Measurements from ENCODE around the gene IPPK. TPM values are rescaled to one million over a fixed set of nuclear protein-coding genes. Genes with fewer than 3 reads are reported as not detected.

The IPPK gene, protein sequence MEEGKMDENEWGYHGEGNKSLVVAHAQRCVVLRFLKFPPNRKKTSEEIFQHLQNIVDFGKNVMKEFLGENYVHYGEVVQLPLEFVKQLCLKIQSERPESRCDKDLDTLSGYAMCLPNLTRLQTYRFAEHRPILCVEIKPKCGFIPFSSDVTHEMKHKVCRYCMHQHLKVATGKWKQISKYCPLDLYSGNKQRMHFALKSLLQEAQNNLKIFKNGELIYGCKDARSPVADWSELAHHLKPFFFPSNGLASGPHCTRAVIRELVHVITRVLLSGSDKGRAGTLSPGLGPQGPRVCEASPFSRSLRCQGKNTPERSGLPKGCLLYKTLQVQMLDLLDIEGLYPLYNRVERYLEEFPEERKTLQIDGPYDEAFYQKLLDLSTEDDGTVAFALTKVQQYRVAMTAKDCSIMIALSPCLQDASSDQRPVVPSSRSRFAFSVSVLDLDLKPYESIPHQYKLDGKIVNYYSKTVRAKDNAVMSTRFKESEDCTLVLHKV
- 1 to 10 TPM; 7.5 to 9.6 (median 8.3) TPM for total RNA-seq
- total RNA-seq (2013), result 7.1 TPM
- total RNA-seq, result 13.4 to 43.2 (median 18.7) reads per million in 29 experiments

DNA sequence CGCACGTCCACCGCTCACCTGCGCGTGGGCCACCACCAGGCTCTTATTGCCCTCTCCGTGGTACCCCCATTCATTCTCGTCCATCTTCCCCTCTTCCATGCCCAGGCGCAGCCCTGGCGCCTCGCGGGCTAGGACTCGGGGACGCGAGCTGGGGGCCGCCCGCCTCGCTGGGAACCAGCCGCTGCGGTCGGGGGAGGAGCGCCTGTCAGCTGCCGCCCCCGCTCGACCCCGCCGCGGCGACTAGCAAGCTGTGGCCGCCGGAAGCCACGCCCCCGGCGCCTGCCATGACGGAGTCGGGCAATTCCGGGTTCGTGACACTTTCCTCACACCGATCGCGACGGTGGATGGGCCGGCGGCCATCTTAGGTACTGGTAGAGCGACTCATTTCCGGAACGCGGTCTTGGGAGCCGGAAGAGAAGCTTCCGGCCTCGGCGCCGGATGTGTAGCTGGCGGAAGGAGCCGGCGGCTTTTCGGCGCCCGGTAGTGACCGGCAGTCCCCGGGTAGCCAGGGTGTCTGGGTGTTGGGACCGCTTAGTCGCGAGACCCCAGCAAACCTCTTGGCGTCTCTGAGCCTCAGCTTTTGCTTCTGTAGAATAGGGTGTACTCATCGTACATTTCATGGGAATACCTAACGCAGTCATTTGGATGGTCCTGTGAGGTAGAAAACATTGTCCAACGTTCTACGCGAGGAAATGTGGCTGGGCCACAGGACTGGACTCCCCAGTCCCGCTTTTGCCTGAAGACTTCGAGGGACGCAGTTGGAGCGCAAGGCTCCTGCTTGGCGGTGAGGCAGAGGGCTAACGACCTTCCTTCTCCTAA is at the start of gene IPPK:
Gene IPPK (minus strand): TSS at position 242 of the 819 bp plus-strand sequence. CDS start 143 bp downstream, at position 99.
- Histone ChIP-seq H3K4me1 (ENCODE audit: control insufficient read depth in 1 of 2, extremely low read depth in 1 of 2, insufficient read depth in 2 of 2, low read length in 2 of 2) (peaks cover 10 to 43% of the 10 kb centered on the region in 2 experiments), H3K9me3 (no peaks in the 10 kb centered on the region), H3K27ac (ENCODE audit: low read length) (peak within 1 kb of the TSS; percentile 86), H3K27me3 (replicated peaks in 1 of 2; ENCODE audit: control insufficient read depth in 2 of 2, extremely low read depth in 1 of 2, insufficient read depth in 2 of 2, low read length in 1 of 2) (no peaks in the 10 kb centered on the region), H3K36me3 (ENCODE audit: control insufficient read depth in 2 of 2, extremely low read depth in 1 of 2, insufficient read depth in 1 of 2, low read length in 1 of 2) (peaks cover 0 to 7% of the 10 kb centered on the region in 2 donors), H3K4me3 (ENCODE audit: control insufficient read depth in 1 of 2, extremely low read depth in 1 of 2, low read length in 1 of 2) (peak within 1 kb of the TSS; percentile 92 to 99)
- Mint-ChIP-seq H3K27ac (peak within 1 kb of the TSS; percentile 90 to 97), H3K36me3 (peaks cover 8% of the 10 kb centered on the region), H3K4me3 (peak within 1 kb of the TSS; percentile 92 to 96 (median 95)), H3K9me3 (no peaks in the 10 kb centered on the region), H3K4me1 (peaks cover 43 to 44% (median 43%) of the 10 kb centered on the region in 3 donors), H3K27me3 (no peaks in the 10 kb centered on the region)
- peak; percentile 95 to 97 (median 96) for ATAC-seq (replicated peaks in 1 of 4)
- WGBS (ENCODE audit: insufficient coverage), result under 1% methylated on average over 69 of the region's 75 CpGs
- ChIA-PET CTCF (interaction anchor here (0.7 to 1.8 kb wide), 5 partner anchors 95 to 556 kb away, joined by 3 to 6 read pairs (median 4); partner anchors contain the start of genes BICD2 (in 1 of the 2) and NOL8 (in 1 of the 2)), POLR2A (interaction anchor here in 1 of 2 donors (1.2 kb wide), 1 partner anchor 95 kb away, joined by 3 read pairs; no protein-coding TSS in a partner anchor)
- peak; percentile 85 to 98 (median 96) for DNase-seq

DNA sequence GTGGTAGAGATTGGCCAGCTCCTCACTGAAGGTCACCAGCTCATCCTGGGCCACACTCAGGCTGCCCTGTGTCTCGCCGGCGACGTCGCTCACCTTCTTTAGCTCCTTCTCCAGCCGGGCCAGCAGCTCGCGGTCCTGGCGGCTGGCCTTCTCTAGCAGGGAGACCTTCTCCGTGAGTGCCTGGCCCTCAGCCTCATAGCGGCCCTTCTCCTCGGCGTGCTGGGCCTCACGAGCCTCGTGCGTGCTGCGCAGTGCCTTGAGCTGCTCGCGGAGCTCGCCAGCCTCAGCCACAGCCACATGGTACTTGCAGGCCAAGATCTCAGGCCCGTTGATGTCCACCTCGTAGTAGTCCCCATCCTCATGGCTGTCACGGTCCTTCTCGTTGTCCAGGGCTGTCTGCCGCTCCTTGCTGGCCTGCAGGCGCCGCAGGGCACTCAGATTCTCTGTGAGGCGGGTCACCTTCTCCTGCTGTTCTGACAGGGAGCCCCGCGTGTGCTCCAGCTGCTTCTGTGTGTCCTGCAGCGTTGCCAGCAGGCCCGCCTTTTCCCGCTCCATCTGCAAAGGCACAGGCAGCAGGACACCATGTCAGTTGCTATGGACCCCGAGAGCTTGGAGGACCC is 49.2 kb upstream of the IPPK start:
- H3K27ac Mint-ChIP-seq, result no peak overlapping the region
- no peaks in the 10 kb centered on the region for H3K9me3 Mint-ChIP-seq
- no peak overlapping the region for H3K4me3 Mint-ChIP-seq
- Histone ChIP-seq H3K36me3 (ENCODE audit: control insufficient read depth in 2 of 2, extremely low read depth in 1 of 2, insufficient read depth in 1 of 2, low read length in 1 of 2) (peaks cover 8 to 87% of the 10 kb centered on the region in 2 donors), H3K4me1 (ENCODE audit: control insufficient read depth in 1 of 2, extremely low read depth in 1 of 2, insufficient read depth in 2 of 2, low read length in 2 of 2) (peaks cover 0 to 5% of the 10 kb centered on the region in 2 experiments), H3K27me3 (replicated peaks in 1 of 2; ENCODE audit: control insufficient read depth in 2 of 2, extremely low read depth in 1 of 2, insufficient read depth in 2 of 2, low read length in 1 of 2) (no peaks in the 10 kb centered on the region), H3K9me3 (no peaks in the 10 kb centered on the region), H3K27ac (ENCODE audit: low read length) (no peak overlapping the region), H3K4me3 (ENCODE audit: control insufficient read depth in 1 of 2, extremely low read depth in 1 of 2, low read length in 1 of 2) (no peak overlapping the region)
- peaks cover 3 to 11% (median 6%) of the 10 kb centered on the region in 3 donors for H3K4me1 Mint-ChIP-seq
- CTCF ChIA-PET, result interaction anchor here in 1 of 2 donors (0.6 to 1.4 kb wide), 2 partner anchors 25 to 280 kb away, joined by 3 to 4 read pairs; no protein-coding TSS in a partner anchor
- no peak for ATAC-seq (replicated peaks in 1 of 4)
- DNase-seq, result no peak
- peaks cover 45% of the 10 kb centered on the region for H3K36me3 Mint-ChIP-seq
- WGBS (ENCODE audit: insufficient coverage), result 96% methylated on average over 33 of the region's 34 CpGs
- H3K27me3 Mint-ChIP-seq, result no peaks in the 10 kb centered on the region
- POLR2A ChIA-PET, result no interaction called here

GRCh38 chr9:92718086-92719001 is 48.4 kb upstream of the IPPK start:
- H3K27ac Mint-ChIP-seq, result no peak overlapping the region
- Histone ChIP-seq H3K27ac (ENCODE audit: low read length) (no peak overlapping the region), H3K9me3 (no peaks in the 10 kb centered on the region), H3K4me1 (ENCODE audit: control insufficient read depth in 1 of 2, extremely low read depth in 1 of 2, insufficient read depth in 2 of 2, low read length in 2 of 2) (peaks cover 0 to 8% of the 10 kb centered on the region in 2 experiments), H3K27me3 (replicated peaks in 1 of 2; ENCODE audit: control insufficient read depth in 2 of 2, extremely low read depth in 1 of 2, insufficient read depth in 2 of 2, low read length in 1 of 2) (no peaks in the 10 kb centered on the region), H3K4me3 (ENCODE audit: control insufficient read depth in 1 of 2, extremely low read depth in 1 of 2, low read length in 1 of 2) (no peak overlapping the region), H3K36me3 (ENCODE audit: control insufficient read depth in 2 of 2, extremely low read depth in 1 of 2, insufficient read depth in 1 of 2, low read length in 1 of 2) (peaks cover 12 to 90% of the 10 kb centered on the region in 2 donors)
- DNase-seq (no peak), ATAC-seq (replicated peaks in 1 of 4) (no peak)
- no peaks in the 10 kb centered on the region for H3K27me3 Mint-ChIP-seq
- POLR2A ChIA-PET, result no interaction called here
- peaks cover 3 to 11% (median 9%) of the 10 kb centered on the region in 3 donors for H3K4me1 Mint-ChIP-seq
- H3K36me3 Mint-ChIP-seq, result peaks cover 50% of the 10 kb centered on the region
- CTCF ChIA-PET, result interaction anchor here (0.6 to 1.1 kb wide), 3 partner anchors 71 to 281 kb away, joined by 3 to 4 read pairs (median 3); no protein-coding TSS in a partner anchor
- no peak overlapping the region for H3K4me3 Mint-ChIP-seq
- H3K9me3 Mint-ChIP-seq, result no peaks in the 10 kb centered on the region
- 97% methylated on average over 30 of the region's 40 CpGs for whole genome bisulfite sequencing (ENCODE audit: insufficient coverage)

DNA sequence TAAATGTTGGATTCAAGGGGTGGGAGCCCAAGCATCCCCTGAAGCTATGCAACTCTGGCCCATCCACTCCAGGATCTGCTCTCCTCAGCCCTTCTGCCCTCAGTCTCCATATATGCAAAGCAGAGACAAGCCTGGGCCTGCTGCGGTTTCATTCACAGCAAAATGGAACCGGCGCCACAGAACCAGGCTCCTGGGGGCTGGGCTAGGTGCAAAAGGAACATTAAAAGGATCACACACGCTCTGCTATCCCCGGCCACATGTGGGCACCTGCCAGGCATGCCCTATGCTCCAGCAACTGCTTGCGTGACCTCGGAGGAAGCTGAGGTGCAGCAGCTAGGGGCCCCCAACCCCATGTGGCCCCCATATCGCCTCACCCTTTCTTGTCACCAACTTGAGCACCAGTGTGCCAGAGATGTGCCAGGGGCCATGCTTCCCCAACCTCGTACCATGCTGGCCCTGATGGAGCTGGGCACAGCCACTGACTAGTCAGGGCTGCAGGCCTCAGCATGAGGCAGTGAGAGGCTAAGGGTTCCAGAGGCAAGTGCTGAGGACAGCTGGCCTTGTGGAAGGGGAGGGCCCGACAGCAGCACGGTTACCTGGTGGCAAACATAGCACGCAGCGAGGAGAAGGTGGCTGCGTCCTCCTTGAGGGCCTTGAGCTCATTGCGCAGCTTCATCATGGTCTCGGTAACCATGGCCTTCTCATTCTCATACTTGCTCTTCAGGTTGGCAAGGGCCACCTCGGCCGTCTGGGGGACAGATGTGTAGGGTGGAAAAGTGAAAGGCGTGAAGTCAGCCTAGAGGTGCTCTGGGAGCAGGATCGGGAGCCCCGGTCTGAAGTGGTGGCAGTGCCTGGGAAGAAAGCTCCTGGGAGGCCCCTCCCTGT is 47.5 kb upstream of the IPPK start:
- Mint-ChIP-seq H3K4me3 (no peak overlapping the region), H3K27me3 (no peaks in the 10 kb centered on the region), H3K36me3 (peaks cover 53% of the 10 kb centered on the region), H3K9me3 (no peaks in the 10 kb centered on the region), H3K27ac (peak overlapping the region in 1 of 2 donors; percentile 48), H3K4me1 (peaks cover 12 to 19% (median 16%) of the 10 kb centered on the region in 3 donors)
- Histone ChIP-seq H3K27ac (ENCODE audit: low read length) (no peak overlapping the region), H3K4me1 (ENCODE audit: control insufficient read depth in 1 of 2, extremely low read depth in 1 of 2, insufficient read depth in 2 of 2, low read length in 2 of 2) (peaks cover 0 to 16% of the 10 kb centered on the region in 2 experiments), H3K4me3 (ENCODE audit: control insufficient read depth in 1 of 2, extremely low read depth in 1 of 2, low read length in 1 of 2) (no peak overlapping the region), H3K36me3 (ENCODE audit: control insufficient read depth in 2 of 2, extremely low read depth in 1 of 2, insufficient read depth in 1 of 2, low read length in 1 of 2) (peaks cover 17 to 88% of the 10 kb centered on the region in 2 donors), H3K27me3 (replicated peaks in 1 of 2; ENCODE audit: control insufficient read depth in 2 of 2, extremely low read depth in 1 of 2, insufficient read depth in 2 of 2, low read length in 1 of 2) (no peaks in the 10 kb centered on the region), H3K9me3 (no peaks in the 10 kb centered on the region)
- 93% methylated on average over 17 of the region's 21 CpGs for WGBS (ENCODE audit: insufficient coverage)
- POLR2A ChIA-PET, result no interaction called here
- ATAC-seq (replicated peaks in 1 of 4) (no peak), DNase-seq (no peak)
- CTCF ChIA-PET, result interaction anchor here (0.6 to 1.4 kb wide), 4 partner anchors 72 to 74 kb away, joined by 3 to 8 read pairs (median 4); no protein-coding TSS in a partner anchor

- Histone ChIP-seq H3K27ac (ENCODE audit: low read length) (no peak overlapping the region), H3K9me3 (no peaks in the 10 kb centered on the region), H3K4me3 (ENCODE audit: control insufficient read depth in 1 of 2, extremely low read depth in 1 of 2, low read length in 1 of 2) (no peak overlapping the region), H3K27me3 (replicated peaks in 1 of 2; ENCODE audit: control insufficient read depth in 2 of 2, extremely low read depth in 1 of 2, insufficient read depth in 2 of 2, low read length in 1 of 2) (no peaks in the 10 kb centered on the region), H3K4me1 (ENCODE audit: control insufficient read depth in 1 of 2, extremely low read depth in 1 of 2, insufficient read depth in 2 of 2, low read length in 2 of 2) (peaks cover 6 to 23% of the 10 kb centered on the region in 2 experiments), H3K36me3 (ENCODE audit: control insufficient read depth in 2 of 2, extremely low read depth in 1 of 2, insufficient read depth in 1 of 2, low read length in 1 of 2) (peaks cover 17 to 79% of the 10 kb centered on the region in 2 donors)
- DNase-seq (peak; percentile 51 to 85 (median 75)), ATAC-seq (replicated peaks in 1 of 4) (peak; percentile 73 to 80 (median 78))
- 30% methylated on average over 3 of the region's 4 CpGs for WGBS (ENCODE audit: insufficient coverage)
- no peaks in the 10 kb centered on the region for H3K27me3 Mint-ChIP-seq
- no peak overlapping the region for H3K27ac Mint-ChIP-seq
- no peaks in the 10 kb centered on the region for H3K9me3 Mint-ChIP-seq
- ChIA-PET POLR2A (no interaction called here), CTCF (interaction anchor here (0.6 to 1.4 kb wide), 3 partner anchors 73 to 75 kb away, joined by 3 to 8 read pairs (median 6); no protein-coding TSS in a partner anchor)
- H3K4me1 Mint-ChIP-seq, result peaks cover 21 to 27% (median 21%) of the 10 kb centered on the region in 3 donors
- peaks cover 46% of the 10 kb centered on the region for H3K36me3 Mint-ChIP-seq
- no peak overlapping the region for H3K4me3 Mint-ChIP-seq
These were observed 46.6 kb upstream of the IPPK start for GRCh38 chr9:92716557-92716956.
